A673 (cell line): Measurements from ENCODE around the gene OR2D2. TPM values are rescaled to one million over a fixed set of nuclear protein-coding genes. Genes with fewer than 3 reads are reported as not detected.

Experiments
- BruUV-seq: library from RNA; stranded (reverse); fragments of 400-500 nt; replicated peaks from 2 replicates; lab custom pipeline; 2021; lab: Mats Ljungman, UMichigan
- CTCF ChIA-PET: fragments of 300-600 bp; sonication (Branson Sonifier 250); formaldehyde crosslinking; loops from one replicate; lab custom pipeline; 2022; ENCODE audit warnings: antibody characterized with exemption; lab: Charles Lee
- POLR2A ChIA-PET: fragments of 300-600 bp; sonication (Branson Sonifier 250); formaldehyde crosslinking; loops from one replicate; lab custom pipeline; 2022; ENCODE audit warnings: antibody characterized with exemption; ENCODE audit not compliant: low non-redundant PET; lab: Charles Lee
- DNase-seq: peaks from one replicate; pipeline ENCODE4 v3.0.0-alpha.2; 2015; ENCODE audit warnings: low spot score
- H3K27ac ChIP-seq: fragments of 200-600 bp; sonication (generic); 2 replicates; pipeline ENCODE4 v1.5.1; 2016; ENCODE audit warnings: mixed run types, low read depth, mild to moderate bottlenecking, mixed read lengths, antibody characterized with exemption, low read length; ENCODE audit not compliant: poor library complexity, severe bottlenecking
- H3K27me3 ChIP-seq: fragments of 200-600 bp; sonication (generic); replicated peaks from 2 replicates; pipeline ENCODE4 v1.6.1; 2017; ENCODE audit warnings: mixed run types, low read depth, mild to moderate bottlenecking, mixed read lengths, antibody characterized with exemption, low read length; ENCODE audit not compliant: insufficient read depth, poor library complexity
- H3K36me3 ChIP-seq: fragments of 200-600 bp; sonication (generic); 2 replicates; pipeline ENCODE4 v1.6.1; 2016; ENCODE audit warnings: mixed run types, mild to moderate bottlenecking, mixed read lengths, antibody characterized with exemption, low read length; ENCODE audit not compliant: insufficient read depth, poor library complexity, severe bottlenecking
- H3K4me1 ChIP-seq: fragments of 200-600 bp; sonication (generic); 2 replicates; pipeline ENCODE4 v1.6.1; 2017; ENCODE audit warnings: mixed run types, mild to moderate bottlenecking, mixed read lengths, antibody characterized with exemption, low read length; ENCODE audit not compliant: insufficient read depth, poor library complexity, severe bottlenecking
- H3K4me3 ChIP-seq: fragments of 200-600 bp; sonication (generic); 2 replicates; pipeline ENCODE4 v1.5.1; 2016; ENCODE audit warnings: low read depth, mixed run types, mild to moderate bottlenecking, mixed read lengths, low read length; ENCODE audit not compliant: poor library complexity, severe bottlenecking
- H3K9me3 ChIP-seq: fragments of 200-600 bp; sonication (generic); 2 replicates; pipeline ENCODE4 v1.6.1; 2016; ENCODE audit warnings: mixed run types, low read depth, mild to moderate bottlenecking, mixed read lengths, antibody characterized with exemption, low read length; ENCODE audit not compliant: poor library complexity, severe bottlenecking
- EZH2 ChIP-seq: fragments of 200-600 bp; sonication (generic); IDR thresholded peaks from 2 replicates; pipeline ENCODE4 v1.6.1; 2017; ENCODE audit warnings: borderline replicate concordance, low read depth, mild to moderate bottlenecking, mixed read lengths, antibody characterized with exemption, low read length; ENCODE audit not compliant: poor library complexity, severe bottlenecking
- intact Hi-C: fragments of 100-400 bp; cut with micrococcal nuclease; formaldehyde crosslinking; loops from one replicate; pipeline ENCODE4 v1.10.0; 2022; ENCODE audit not compliant: unreplicated experiment
- total RNA-seq: library from RNA; stranded (reverse); gene quantifications from 2 replicates; pipeline ENCODE4 v1.2.3, GENCODE V29; 2021
- TF ChIP-seq, protein P1 (sequence below): fragments of 300-800, 200-600 bp; sonication (generic); conservative IDR thresholded peaks from 2 replicates; pipeline ENCODE4 v1.5.1; 2017; ENCODE audit warnings: low read depth, mild to moderate bottlenecking, antibody characterized with exemption, low read length, moderate library complexity, mixed read lengths

Gene OR2D2
- total RNA-seq, 1 experiment from 2014 or later, result not detected

DNA sequence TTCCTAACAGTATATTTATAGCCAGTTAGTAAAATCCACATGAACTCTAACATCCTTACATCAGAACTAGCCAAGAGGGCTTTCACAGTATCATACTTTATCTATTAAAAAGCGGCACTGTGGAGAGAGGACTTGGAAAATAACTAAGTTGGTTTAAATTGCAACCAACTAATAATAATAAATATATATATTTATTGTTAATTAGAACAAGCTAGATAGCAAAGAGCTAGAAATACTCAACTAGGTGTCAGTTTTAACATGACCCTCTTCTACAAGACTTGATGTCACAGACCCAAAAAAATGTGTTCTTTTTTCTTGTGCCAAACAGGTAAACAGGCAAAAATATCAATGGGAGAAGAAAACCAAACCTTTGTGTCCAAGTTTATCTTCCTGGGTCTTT, 28.4 kb upstream of the OR2D2 start, which contains the start of gene OR2D3:
Gene OR2D3, plus strand, starts transcription at position 301 of the 400 bp plus-strand sequence. Its CDS starts 0 bp downstream, at position 301.
- CTCF ChIA-PET, result no interaction called here
- DNase-seq, result no peak
- Histone ChIP-seq H3K27me3 (no peaks in the 10 kb centered on the region), H3K4me1 (no peaks in the 10 kb centered on the region), H3K36me3 (no peaks in the 10 kb centered on the region), H3K27ac (no peak within 1 kb of the TSS), H3K4me3 (no peak within 1 kb of the TSS), H3K9me3 (no peaks in the 10 kb centered on the region)
- BruUV-seq, result no TSS peak
- intact Hi-C loops, result no loop called here
- POLR2A ChIA-PET, result no interaction called here
- TF ChIP-seq, protein P1, sequence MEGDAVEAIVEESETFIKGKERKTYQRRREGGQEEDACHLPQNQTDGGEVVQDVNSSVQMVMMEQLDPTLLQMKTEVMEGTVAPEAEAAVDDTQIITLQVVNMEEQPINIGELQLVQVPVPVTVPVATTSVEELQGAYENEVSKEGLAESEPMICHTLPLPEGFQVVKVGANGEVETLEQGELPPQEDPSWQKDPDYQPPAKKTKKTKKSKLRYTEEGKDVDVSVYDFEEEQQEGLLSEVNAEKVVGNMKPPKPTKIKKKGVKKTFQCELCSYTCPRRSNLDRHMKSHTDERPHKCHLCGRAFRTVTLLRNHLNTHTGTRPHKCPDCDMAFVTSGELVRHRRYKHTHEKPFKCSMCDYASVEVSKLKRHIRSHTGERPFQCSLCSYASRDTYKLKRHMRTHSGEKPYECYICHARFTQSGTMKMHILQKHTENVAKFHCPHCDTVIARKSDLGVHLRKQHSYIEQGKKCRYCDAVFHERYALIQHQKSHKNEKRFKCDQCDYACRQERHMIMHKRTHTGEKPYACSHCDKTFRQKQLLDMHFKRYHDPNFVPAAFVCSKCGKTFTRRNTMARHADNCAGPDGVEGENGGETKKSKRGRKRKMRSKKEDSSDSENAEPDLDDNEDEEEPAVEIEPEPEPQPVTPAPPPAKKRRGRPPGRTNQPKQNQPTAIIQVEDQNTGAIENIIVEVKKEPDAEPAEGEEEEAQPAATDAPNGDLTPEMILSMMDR, result no peak
- no peak for TF ChIP-seq EZH2

DNA sequence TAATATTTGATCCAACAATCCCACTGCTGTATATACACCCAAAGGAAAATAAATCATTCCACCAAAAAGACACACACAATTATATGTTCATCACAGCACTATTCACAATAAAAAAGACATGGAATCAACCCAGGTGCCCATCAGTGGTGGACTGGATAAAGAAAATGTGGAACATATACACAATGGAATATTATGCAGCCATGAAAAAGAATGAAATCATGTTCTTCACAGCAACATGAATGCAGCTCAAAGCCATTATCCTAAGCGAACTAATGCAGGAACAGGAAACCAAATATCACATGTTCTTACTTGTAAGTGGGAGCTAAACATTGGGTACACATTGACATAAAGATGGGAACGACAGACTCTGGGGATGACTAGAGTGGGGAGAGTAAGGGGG, 27.4 kb upstream of the OR2D2 start:
- Histone ChIP-seq H3K27me3 (no peaks in the 10 kb centered on the region), H3K27ac (no peak overlapping the region), H3K9me3 (no peaks in the 10 kb centered on the region), H3K4me3 (no peak overlapping the region), H3K4me1 (no peaks in the 10 kb centered on the region), H3K36me3 (no peaks in the 10 kb centered on the region)
- ChIA-PET CTCF (no interaction called here), POLR2A (no interaction called here)
- no TSS peak for BruUV-seq
- intact Hi-C loops, result no loop called here
- no peak for DNase-seq
- TF ChIP-seq, protein P1, result no peak
- TF ChIP-seq EZH2, result no peak

DNA sequence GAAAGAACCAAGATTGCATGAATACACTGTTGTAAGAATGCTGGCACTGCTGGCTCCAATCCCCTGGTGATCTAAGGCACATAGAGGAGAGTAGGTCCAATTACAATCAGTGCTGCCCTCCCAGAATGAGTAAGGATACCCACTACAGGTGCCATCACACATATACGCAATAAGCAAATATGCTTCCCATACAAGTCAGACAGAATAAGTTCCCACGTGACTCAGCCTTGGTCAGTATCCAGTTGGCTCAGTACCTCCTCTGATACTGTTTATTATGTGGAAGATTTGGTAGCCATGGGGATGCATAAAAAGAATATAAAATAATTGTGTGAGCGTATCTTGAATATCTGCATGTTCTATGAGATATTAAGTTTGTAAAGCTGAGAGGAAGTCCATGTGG, 19.6 kb upstream of the OR2D2 start:
- Histone ChIP-seq H3K9me3 (no peaks in the 10 kb centered on the region), H3K36me3 (no peaks in the 10 kb centered on the region), H3K4me1 (no peaks in the 10 kb centered on the region), H3K27me3 (no peaks in the 10 kb centered on the region), H3K4me3 (no peak overlapping the region), H3K27ac (no peak overlapping the region)
- ChIA-PET POLR2A (no interaction called here), CTCF (no interaction called here)
- DNase-seq, result no peak
- intact Hi-C loops, result no loop called here
- BruUV-seq, result no TSS peak
- no peak for TF ChIP-seq EZH2
- TF ChIP-seq, protein P1, result no peak
